Islet of Langerhans (tissue), 1 donor: ENCODE data around the gene KANTR.

Experiments used
- FAIRE-seq: peaks from one replicate; lab custom pipeline; 2011; peaks lifted over from hg19 to GRCh38; lab: Jason Lieb, UNC

Gene KANTR

GRCh38 chrX:53081925-53082772 lies 11.8 kb upstream of the KANTR start, which contains the start of gene TSPYL2:
TSS of gene TSPYL2 (plus strand) at chrX:53082367. CDS start at chrX:53082499, 132 bp downstream.
- FAIRE-seq, result peak; percentile 98

GRCh38 chrX:53082773-53083616 lies 10.9 kb upstream of the KANTR start:
- FAIRE-seq, result no peak

- no peak for FAIRE-seq
Observed at GRCh38 chrX:53084043-53084570, 9.8 kb upstream of the KANTR start.

GRCh38 chrX:53084863-53085262 lies 9.1 kb upstream of the KANTR start:
- no peak for FAIRE-seq

- no peak for FAIRE-seq
Observed at GRCh38 chrX:53085661-53086229, 8.2 kb upstream of the KANTR start.

GRCh38 chrX:53086464-53086863 lies 7.5 kb upstream of the KANTR start:
- FAIRE-seq, result peak; percentile 36

GRCh38 chrX:53087388-53087831 lies 6.5 kb upstream of the KANTR start:
- no peak for FAIRE-seq

GRCh38 chrX:53088136-53088974 lies 5.6 kb upstream of the KANTR start:
- FAIRE-seq, result peak; percentile 99

GRCh38 chrX:53089224-53089842 lies 4.6 kb upstream of the KANTR start:
- FAIRE-seq, result peak; percentile 100

- FAIRE-seq, result no peak
Observed at GRCh38 chrX:53089925-53090324, 4.0 kb upstream of the KANTR start.

GRCh38 chrX:53091354-53091753 lies 2.6 kb upstream of the KANTR start:
- FAIRE-seq, result no peak

- FAIRE-seq, result peak; percentile 64
Observed at GRCh38 chrX:53093177-53093655, 726 bp upstream of the KANTR start.

- FAIRE-seq, result no peak
Observed at GRCh38 chrX:53094582-53094905, 602 bp downstream of the KANTR start.

- FAIRE-seq, result no peak
Observed at GRCh38 chrX:53095796-53096195, 1.9 kb downstream of the KANTR start.

GRCh38 chrX:53114864-53115549 lies 21.1 kb downstream of the KANTR start:
- FAIRE-seq, result no peak

- no peak for FAIRE-seq
Observed at GRCh38 chrX:53115550-53115874, 21.6 kb downstream of the KANTR start.

- no peak for FAIRE-seq
Observed at GRCh38 chrX:53116101-53116500, 22.2 kb downstream of the KANTR start.

GRCh38 chrX:53122013-53122412 lies 28.1 kb downstream of the KANTR start:
- FAIRE-seq, result no peak

- FAIRE-seq, result no peak
Observed at GRCh38 chrX:53125506-53125905, 31.6 kb downstream of the KANTR start.

- FAIRE-seq, result no peak
Observed at GRCh38 chrX:53126377-53126776, 32.4 kb downstream of the KANTR start.
